SKM-1 treated with dmso at 0.1 percent for 144 hours (cell line): ENCODE data around the gene SEMA7A.

Experiments
- DNase-seq: peaks from one replicate; lab custom pipeline; 2025; ENCODE audit not compliant: unreplicated experiment; lab: John Stamatoyannopoulos, UW

Gene SEMA7A

DNA sequence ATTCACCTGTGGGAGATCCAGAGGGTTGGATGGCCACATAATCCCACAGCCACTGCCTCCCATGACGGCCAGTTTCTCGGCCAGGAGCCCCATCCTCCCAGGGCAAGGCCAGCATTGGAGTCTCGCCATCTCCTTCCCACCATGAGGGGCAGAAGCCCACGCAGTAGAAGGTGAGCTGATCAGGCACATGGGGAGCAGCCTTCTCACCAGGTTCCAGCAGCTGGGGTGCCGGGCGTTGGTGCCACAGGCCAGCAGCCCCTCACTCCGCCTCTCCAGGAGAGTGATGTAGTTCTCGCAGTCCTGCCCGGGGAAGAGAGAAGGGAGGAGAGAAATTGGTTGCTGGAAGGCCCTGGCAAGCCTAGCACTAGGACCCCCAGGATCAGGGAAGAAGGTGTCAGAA is 16.1 kb downstream of the SEMA7A start:
- no peak for DNase-seq

DNA sequence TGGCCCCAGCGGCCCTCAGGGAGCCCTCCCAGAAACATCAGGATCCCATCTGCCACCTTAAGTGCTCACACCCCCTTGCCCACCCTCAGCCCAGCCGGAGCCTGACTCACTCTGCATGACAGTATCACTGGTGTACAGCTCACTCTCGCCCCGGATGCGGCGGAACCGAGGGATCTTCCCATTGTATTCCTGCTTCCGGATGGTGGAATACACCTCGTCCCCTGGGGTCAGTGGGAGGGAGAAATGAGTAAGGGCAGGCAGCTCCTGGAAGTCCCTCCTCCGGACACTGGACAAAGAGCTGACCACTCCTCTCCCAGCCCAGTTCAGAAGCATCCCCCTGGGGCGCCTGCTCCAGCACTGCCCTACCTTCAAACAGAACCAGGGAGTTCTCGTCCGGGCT is 16.5 kb downstream of the SEMA7A start:
- no peak for DNase-seq

- no peak for DNase-seq
These were observed 17.5 kb downstream of the SEMA7A start for GRCh38 chr15:74415966-74416916.

DNA sequence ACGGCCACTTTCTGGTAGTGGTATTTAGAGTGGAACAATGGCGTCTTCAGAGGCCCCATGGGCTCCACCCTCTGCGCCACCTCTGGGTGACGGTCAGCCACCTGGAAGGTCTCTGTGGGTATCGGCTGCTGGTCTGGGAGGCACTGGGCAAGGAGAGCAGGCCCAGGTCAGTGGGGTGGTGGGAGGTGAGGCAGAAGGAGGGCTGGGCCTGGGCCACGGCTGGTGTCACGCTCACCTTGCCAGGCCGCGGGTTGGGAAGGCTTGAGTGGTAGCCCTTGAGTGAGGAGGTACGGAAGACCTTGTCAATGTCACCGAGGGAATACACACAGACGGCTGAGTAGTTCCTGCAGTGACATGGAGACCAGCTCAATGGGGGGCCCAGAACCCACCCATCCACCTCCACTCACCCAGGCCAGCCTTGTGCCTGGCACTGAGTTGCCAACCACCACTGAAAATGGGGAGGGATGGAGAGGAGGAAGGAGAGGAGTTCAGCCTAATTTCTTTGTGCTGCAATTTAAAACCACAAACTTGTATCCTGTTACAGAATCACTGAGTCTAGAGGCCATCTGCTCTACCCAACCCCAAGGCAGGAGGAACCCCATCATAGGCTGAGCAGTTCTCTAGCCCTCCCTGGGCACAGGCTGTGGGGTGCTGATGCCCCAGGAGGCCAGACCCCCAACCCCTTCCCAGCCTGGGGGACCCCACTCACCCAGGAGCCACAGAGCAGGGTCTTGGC is 19.0 kb downstream of the SEMA7A start:
- DNase-seq = peak; percentile 66

DNA sequence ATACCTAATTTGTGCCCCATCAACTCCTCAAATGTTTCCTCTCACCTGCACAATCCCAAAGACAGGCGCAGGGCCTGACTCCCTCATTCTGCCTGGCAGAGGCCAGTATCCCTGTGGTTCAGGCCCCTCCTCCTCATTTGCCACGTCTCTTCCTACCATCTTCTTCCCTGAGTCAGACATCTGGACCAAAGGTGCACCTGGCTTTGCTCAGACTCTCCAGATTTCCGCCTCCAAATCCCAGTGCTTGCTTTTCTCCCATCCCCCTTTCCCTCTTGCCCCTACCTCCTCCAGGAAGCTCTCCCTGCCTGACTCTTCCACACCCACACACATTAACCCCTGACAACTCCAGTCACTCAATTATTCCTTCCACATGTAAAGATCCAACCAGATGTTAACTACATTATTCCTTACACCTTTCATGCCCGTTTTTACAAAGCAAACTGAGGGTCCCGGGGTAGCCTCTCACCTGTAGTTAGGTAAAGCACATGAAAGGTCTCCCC is 19.6 kb downstream of the SEMA7A start:
- no peak for DNase-seq

DNA sequence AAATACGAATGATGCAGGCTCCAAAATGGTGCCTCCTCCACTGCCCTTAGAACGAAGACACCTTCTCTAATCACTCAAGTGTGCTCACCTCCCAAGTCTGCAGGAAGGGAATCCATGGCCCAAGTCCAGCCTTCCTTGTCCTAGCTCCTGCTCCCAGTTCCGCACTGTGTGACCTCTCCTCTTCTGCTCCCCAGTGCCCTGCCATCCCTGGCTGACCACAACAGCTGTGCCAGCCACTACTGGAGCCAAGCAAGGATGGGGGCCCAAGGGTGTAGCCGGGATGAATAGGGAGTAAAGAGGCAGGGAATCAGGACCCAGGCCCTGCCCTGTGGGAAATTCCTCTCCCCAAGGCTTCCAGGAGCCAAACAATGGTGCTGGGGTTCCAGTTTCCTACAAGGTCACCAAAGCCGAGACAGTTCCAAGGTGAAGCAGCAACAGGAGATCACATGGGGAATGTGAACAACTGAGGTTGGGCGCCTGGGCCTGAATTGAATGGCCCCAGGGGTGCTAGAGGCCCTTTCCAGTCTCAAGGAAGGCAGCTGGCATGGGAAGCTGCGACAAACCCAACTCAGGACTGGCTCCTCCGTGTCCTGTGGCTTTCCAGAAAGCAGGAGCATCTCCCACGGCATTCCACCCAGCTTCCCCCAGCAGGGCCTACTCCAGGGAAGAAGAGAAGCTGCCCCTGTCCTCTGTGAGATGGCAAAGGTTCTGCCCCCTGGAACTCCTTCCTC is 20.2 kb downstream of the SEMA7A start:
- no peak for DNase-seq

GRCh38 chr15:74412159-74412558 is 21.6 kb downstream of the SEMA7A start:
- DNase-seq = no peak

DNA sequence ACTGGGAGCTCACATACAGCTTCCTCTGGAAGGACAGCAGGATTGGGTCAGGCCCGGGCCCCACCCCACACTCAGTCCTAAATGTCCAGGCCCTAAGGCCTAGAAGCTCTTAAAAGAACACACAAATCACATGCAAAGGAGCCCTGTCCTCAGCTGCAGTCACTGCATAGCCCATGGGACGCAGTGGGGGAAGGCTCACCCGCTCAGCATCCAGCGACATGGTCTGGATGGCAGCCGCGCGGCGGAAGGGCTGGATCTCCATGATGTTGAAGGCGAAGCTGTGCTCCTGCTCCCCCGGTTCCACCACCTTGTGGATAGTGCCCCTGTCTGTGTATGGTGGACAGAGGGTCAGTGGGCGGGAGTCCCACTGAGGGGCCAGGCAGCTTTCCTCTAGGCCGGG is 22.1 kb downstream of the SEMA7A start:
- no peak for DNase-seq

DNA sequence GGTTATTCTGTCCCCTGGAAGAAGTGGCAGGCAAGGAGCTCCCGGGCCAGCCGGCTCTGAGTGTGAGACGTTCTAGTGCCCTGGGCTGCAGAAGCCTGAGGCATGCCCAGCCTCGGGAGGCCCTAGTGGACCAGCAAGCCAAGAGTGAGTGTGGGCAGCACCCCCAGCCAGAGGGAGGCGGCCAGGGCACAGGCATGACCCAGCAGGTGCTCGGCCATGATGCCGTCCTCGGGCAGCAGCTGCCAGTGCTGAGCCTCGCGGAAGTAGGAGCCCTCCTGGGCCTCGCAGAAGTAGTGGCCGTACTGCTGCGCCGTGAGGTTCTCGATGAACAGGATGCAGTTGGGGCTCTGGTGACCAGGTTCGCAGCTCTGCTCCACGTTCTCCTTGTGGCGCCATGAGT is 23.3 kb downstream of the SEMA7A start:
- no peak for DNase-seq

DNA sequence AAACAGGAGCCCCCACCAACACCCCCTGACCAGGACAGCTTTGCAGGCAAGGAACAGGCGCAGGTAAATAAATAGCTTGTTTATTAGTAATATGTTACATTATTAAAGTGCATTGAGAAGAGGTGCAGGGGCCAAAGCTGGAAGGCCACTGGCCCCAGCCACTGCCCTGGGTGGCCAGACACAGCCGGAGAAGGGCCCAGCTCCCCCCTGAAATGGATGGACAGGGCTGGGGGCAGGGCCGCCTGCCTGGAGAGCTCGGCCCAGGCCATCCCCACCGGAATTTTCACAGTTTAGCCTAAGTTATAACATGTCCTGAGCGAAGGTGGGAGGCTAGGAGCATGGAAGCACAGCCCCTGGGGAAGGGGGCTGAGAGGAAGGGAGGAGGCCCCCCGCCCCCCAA is 24.5 kb downstream of the SEMA7A start:
- no peak for DNase-seq

DNA sequence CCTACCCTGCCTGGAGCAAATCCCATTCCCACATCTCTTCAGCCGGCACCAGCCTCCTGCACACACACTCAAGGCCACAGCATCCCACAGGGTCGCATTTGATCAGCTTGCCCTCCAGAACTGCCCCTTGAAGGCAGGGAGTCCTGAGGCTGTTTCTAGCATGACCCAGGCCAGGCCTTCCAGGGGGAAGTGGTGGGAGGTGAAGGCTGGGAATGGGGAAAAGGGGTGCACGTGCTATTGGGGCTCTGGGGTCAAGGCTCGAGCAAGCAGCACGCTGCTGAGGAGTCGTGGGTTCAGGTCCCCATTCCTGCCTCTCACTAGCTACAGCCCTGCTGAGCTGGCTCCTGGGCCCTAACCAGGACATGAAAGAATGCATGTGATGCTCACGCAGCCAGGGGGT is 24.9 kb downstream of the SEMA7A start:
- DNase-seq = no peak

GRCh38 chr15:74408385-74408784 is 25.4 kb downstream of the SEMA7A start:
- no peak for DNase-seq

- DNase-seq = no peak
These were observed 26.6 kb downstream of the SEMA7A start for GRCh38 chr15:74406992-74407705.

DNA sequence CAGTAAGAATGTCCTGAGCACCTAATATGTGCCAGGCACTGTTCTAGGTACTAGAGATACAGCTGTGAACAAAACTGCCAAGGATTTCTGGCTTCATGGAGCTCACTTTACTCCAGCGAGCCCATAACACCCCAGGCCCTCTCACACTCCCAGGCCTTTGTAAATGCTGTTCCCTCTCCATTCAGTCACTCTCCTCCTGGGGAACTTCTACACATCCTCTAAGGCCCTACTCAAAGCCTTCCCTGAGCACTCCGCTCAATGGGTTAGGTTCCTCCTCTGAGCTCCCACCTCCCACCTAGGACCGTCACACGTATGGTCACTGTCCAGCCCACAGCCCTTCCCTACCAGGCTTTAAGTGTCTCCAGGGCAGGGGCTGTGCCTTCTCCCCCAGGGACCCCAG is 27.2 kb downstream of the SEMA7A start:
- no peak for DNase-seq

GRCh38 chr15:74405823-74406222 is 27.9 kb downstream of the SEMA7A start:
- DNase-seq = no peak

- DNase-seq = peak; percentile 80
These were observed 29.7 kb downstream of the SEMA7A start for GRCh38 chr15:74403991-74404563.

GRCh38 chr15:74403588-74403919 is 30.2 kb downstream of the SEMA7A start:
- no peak for DNase-seq

DNA sequence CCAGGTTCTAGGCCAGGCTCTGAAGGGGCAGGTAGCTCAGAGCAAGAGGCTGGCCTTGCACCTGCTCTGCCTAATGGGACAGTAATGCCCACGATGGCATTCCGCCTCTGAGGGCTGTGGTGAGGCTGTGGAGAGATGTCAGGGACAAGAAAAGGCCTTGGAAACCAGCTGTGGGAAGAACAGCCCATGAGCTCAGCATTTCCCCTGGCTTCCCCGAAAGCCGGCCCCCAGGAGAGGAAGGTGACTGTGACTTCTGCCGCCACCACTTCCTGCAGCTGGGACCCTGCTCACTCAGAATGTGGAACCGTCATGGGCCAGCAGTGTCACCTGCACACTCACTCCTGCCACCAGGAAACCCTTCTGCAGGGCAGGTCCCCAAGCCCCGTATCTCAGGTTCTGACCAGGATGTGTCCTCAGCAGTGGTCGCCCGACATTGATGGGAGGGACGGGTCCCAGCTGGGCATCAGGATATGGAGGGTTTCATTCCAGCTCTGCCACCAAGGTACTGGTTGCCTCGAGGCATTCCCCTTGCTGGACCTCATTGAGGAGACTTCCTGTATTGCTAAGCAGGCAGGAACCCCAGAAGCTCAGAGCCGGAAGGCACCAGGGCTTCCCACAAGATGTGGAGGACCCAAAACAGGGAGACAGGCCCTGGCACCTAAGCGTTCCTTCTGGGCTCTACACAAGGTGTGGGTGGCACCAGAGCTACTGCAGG is 30.7 kb downstream of the SEMA7A start:
- peak; percentile 74 for DNase-seq

GRCh38 chr15:74402337-74402841 is 31.4 kb downstream of the SEMA7A start:
- no peak for DNase-seq
